ENCODE measurements around the gene C13orf46.
"Not testable (repeated sequence)": the region's sequence is repeated elsewhere in the genome, so short reads cannot be mapped to it uniquely, and the experiment has no call there.

Gene C13orf46

DNA sequence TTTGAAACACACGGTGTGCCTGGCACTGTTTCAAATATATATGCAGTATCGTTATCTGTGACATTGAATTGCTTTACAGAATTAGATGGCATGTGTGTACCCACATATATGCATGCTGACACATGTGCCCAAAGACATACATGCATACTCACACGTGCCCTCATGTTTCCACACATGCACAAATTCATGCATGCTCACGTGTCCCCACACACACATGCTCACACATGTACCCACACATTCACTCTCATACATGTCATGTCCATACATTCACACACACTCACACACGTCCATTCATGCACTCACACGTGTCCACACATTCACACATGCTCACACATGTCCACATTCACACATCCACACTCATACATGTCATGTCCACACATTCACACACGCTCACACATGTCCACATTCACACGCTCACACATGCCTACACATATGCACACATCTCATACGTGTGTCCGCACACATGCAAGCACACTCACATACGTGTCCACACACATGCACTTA is 17.9 kb upstream of the C13orf46 start:
- DNase-seq (ENCODE audit: low spot score), result no peak

DNA sequence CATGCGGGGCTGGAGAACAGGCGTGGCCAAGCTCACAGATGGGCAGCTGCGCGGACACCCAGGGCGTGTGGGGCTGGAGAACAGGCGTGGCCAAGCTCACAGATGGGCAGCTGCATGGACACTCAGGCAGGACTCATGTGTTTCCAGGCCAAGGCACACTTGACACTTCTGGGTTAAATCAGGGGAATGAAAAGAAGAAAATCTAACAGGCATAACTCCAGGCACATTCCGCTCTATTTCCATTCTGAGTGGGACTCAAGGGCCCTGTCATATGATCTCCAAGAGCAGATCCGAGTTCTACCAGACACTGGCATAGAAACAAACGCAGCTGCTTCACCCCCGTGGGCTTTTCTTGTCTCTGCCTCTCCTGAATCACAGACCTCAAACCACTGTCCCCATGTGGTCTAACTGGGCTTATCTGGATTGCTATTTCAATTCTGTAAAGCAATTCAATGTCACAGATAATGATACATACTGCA is 17.4 kb upstream of the C13orf46 start:
- no peak for DNase-seq (ENCODE audit: low spot score)

DNA sequence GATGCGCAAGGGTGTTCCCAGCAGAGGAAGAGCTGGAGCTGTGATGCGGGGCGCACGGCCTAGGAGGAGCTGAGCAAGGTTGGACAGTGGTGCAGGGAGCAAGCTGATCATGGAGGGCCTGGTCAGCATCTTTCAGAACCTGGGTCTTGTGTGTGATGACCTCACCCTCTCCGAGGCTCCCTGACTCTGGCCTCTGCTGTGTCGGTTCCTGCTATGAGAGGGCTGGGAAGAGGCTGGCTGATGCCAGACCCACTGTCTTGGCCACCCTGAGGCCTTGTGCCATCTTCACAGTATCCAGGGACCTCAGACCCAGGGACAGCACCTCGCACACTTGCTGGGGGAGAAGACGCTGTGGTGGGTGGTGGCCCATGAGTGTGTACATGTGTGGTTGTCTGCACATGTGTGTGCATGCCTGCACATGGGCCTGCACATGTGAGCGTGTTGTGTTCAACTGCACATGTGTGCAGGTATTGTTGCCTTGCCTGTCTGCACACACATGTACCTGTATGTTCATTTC is 16.5 kb upstream of the C13orf46 start:
- no peak for DNase-seq (ENCODE audit: low spot score)

DNA sequence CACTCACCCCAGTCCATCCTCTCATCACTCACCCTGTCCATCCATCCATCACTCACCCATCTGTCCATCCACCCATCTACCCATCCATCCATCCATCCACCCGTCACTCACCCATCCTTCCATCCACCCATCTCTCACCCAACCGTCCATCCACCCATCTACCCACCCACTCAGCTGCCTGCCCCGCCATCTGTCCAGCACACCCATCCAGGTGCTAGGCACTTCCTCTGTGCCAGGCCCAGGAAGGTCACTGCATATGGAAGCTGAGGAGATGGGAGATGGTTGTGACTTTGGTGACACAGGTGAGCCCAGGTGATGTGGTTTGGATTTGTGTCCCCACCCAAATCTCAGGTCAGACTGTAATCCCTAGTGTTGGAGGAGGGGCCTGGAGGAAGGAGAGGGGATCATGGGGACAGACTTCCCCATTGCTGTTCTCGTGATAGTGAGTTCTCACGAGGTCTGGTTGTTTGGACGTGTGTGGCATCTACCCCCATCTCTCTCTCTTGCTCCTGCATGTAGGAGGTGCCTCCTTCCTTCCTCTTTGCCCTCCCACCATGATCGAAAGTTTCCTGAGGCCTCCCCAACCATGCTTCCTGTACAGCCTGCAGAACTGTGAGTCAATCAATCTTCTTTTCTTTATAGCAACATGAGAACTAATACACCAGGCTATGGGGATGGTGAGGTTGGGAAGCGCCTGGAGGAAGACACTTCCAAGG is 15.9 kb upstream of the C13orf46 start:
- DNase-seq (ENCODE audit: low spot score), result no peak

DNA sequence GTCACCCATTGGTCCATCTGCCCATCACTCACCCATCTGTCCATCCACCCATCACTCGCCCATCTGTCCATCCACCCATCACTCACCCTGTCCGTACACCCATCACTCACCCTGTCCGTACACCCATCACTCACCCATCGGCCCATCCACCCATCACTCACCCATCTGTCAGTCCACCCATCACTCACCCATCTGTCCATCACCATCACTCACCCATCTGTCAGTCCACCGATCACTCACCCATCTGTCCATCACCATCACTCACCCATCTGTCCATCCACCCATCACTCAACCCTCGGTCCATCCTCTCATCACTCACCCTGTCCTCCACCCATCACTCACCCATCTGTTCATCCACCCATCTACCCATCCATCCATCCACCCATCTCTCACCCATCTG is 15.0 kb upstream of the C13orf46 start:
- not testable (repeated sequence) for DNase-seq (ENCODE audit: low spot score)

DNA sequence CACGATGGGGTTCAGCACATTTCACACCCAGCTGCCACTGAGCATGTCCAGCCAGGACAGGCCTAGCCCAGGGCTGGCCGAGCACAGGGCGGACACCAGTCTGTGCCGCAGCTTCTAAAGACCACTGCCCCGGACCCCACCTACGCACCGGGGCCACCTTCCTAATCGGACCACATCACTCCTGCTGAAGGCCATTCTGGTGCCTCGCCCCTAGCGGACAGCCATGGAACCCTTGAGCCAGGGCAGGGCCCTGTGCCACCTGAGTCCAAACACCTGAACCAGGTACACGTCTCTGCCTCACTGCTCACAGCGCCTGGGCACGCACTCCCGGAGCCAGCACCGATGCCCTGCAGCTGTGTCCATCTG is 8.4 kb upstream of the C13orf46 start:
- DNase-seq (ENCODE audit: low spot score), result no peak

DNA sequence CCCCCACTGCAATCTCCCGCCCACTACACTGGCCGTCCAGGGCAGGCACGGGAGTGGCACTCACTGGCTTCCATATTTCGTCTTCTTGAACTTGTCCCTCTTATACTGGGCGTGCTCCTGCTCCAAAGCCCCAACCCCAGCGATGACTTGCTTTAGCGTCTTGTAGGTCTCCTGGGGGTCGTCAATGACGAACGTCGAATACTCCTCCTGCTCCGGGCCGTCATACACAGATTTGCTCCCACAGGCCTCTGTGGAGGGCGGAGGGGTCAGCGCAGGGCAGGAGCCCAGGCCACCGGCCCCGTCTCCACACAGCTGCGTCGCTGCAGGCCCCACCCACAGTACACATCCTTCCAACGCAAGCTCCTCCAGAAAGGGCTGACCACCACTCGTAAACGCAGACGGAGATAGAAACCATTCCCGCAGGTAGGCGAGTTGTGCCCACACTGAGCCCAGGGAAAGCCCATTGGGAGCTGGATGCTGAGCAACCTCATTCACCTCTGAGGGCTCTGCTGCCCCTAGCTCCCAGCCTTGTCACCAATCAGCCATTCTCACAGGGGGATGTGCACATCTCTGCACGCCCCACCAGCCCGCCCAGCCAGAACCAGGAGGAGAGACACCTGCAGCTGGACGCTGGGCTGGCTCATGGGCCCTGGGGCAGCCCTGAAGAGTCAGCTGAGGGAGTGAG is 7.9 kb upstream of the C13orf46 start:
- DNase-seq (ENCODE audit: low spot score), result no peak

DNA sequence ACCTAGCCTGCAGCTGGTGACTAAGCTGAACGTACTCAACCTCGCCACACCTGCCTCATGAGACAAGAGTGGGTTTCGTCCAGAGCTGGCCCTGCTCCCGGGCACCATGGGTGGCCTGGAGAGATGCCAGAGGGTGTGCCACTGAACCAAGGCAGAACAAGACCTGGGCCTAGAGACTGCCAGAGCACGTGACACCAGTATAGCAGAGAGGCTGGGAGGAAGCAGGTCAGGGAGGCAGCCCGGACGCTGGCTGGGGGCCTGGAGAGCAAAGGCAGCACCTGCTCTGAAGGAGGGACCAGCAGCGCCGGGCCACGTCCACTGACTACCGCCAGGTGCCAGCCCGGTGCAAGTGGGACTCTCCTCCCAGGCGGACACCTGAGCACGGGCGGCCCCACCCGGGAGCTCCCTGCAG is 7.3 kb upstream of the C13orf46 start:
- no peak for DNase-seq (ENCODE audit: low spot score)

DNA sequence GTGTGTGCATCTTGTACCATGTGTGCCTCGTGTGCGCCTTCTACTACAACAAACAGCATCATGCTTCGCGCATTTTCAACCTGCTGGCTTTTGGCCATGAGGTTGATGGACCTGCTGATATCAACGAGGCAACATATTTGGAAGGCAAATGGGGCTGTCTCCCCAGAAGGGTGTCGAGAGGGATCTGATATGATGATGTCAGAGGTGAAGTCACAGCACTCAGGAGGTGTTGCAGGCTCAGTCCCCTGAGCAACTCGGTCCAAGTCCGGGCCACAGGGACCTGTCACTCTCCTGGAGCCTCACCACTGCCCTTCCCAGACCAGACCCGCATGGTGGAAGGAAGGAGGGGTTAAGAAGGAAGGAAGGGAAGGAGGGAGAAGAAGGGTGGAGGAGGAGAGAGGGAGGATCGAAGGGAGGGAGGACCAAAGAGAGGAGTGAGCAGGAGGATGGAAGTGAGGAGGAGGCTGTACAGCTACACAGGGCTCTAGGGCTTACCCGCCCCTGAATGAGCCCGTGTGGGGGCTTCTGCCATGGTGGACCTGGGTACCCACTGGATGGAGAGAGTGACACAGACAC is 6.7 kb upstream of the C13orf46 start:
- no peak for DNase-seq (ENCODE audit: low spot score)

DNA sequence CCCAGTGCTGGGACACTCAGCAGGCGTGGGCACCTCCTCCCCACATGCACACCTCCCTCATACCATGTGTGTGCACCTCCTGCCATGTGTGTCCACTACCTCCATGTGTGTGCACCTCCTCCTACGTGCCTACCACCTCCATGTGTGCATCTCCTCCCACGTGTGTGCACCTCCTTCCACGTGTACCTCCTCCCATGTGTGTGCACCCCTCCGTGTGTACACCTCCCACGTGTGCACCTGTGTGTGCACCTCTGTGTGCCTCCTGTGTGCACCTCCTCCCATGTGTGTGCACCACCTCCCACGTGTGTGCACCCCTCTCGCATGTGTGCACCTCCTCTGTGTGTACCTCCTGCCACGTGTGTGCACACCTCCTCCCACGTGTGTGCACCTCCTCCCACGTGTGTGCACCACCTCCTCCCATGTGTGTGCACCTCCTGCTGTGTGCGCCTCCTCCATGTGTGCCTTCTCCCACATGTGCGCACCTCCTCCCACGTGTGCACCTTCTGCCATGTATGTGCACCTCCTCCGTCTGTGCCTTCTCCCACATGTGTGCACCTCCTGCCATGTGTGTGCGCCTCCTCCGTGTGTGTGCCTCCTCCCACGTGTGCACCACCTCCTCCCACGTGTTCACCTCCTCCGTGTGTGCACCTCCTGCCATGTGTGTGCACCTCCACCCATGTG is 6.1 kb upstream of the C13orf46 start:
- no peak for DNase-seq (ENCODE audit: low spot score)

DNA sequence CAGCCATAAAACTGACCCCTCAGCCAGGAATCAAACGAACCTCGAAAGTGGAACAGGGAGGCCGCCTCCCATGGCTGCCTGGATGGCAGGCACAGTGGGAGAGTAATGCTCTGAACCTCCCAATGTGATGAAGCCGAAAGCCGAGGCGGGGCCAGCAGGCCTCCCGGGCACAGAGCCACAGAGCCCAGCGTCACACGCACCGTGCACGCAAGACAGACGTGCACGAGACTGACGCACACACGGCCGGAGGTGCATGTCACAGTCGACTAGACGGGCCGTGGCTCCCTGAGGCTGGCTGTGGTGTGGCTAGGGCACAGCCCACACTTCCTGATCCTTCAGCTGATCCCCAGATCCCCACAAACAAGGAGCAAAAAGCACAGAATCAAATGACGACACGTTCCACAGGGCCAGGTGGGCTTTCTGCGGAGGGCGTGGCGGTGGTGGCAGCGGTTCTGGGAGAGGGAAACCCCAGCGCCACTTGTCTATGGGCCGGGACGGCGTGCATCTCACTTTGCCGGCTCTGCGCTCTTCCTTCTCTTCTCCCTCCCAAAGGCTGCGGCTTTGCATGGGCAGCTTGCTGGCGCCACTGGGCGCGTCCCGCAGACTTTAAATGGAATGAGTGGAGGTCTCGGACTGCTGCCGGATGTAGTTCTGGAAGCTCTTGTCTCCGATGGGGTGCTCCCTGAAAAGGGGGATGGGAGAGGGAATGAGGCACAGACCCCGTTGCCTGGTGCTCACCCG is 5.0 kb upstream of the C13orf46 start:
- DNase-seq (ENCODE audit: low spot score), result no peak

DNA sequence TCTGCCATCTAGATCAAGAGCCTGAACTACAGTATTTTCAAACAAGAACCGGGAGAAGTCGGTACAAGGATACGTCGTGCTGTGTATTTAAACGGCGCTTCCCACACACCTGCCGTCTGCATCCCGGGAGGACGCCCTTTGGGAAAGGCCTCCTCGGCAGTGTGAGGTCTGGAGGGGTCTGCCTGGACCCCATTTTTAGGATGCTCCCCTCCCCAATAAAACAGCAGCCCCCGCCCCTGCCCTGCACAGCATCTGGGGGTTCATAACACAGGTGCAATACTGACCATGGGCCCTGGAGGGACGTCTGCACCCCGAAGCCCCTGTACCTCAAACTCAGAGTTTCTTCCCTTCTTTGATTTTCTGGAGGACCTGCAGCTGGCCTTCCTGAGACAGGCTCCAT is 4.1 kb upstream of the C13orf46 start:
- no peak for DNase-seq (ENCODE audit: low spot score)

DNA sequence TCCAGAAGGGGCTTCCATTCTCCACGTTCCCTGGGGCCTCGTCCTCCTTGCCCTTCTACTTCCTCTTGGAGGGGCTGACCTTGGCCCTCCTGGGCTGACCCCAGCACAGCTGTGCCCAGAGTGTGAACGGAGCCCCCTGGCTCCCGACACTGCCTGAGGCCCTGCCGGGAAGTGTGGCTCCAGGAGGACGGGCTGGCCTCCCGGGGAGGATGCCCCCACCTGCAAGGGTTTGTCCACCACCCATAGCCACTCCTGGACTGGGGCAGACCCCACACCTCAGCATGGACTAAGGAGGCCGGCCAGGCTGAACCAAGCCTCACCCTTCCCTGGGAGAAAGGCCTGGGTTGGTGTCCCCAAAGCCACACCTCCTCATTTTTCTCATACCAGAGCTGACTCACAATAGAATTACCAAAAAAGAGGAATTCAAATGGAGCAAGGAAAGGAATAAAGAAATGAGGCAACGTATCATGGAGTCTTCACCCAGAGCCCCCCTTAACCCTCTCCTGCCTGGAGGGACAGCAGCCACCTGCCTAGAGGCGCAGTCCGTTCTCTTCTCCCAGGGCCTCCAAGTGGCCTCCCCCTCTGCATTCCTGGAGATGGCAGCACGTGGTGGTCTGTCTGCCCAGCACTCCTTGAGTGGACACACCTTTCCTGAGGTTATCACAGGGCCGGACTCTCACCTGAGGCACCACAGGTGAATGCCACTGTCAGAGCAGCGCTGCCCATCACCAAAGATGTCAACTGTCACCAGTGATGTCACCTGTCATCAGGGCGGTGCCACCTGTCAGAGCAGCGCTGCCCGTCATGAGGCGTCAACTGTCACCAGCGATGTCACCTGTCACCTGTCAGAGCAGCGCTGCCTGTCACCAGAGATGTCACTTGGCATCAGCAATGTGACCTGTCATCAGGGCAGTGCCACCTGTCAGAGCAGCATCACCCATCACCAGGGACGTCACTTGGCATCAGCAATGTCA is 3.1 kb upstream of the C13orf46 start:
- no peak for DNase-seq (ENCODE audit: low spot score)

DNA sequence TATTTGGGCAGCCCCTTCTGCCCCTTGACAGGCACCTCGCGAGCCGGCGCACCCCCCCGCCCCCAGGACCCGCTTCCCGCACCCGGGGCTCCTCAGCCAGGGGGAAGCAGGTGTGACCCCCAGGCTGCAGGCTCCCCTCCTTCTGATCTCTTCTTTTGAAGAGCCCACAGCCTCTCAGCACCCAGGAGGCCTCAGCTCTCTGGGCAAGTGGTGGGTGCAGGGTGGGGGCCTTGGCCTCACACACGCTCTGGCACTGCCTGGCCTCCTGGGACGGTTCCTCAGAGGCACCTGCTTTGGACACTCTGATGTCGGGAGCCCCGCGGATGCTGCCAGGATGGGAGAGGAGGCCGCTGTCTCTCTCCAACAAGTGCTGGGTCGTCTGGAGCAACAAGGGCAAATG is 1.5 kb upstream of the C13orf46 start:
- DNase-seq (ENCODE audit: low spot score), result no peak

DNA sequence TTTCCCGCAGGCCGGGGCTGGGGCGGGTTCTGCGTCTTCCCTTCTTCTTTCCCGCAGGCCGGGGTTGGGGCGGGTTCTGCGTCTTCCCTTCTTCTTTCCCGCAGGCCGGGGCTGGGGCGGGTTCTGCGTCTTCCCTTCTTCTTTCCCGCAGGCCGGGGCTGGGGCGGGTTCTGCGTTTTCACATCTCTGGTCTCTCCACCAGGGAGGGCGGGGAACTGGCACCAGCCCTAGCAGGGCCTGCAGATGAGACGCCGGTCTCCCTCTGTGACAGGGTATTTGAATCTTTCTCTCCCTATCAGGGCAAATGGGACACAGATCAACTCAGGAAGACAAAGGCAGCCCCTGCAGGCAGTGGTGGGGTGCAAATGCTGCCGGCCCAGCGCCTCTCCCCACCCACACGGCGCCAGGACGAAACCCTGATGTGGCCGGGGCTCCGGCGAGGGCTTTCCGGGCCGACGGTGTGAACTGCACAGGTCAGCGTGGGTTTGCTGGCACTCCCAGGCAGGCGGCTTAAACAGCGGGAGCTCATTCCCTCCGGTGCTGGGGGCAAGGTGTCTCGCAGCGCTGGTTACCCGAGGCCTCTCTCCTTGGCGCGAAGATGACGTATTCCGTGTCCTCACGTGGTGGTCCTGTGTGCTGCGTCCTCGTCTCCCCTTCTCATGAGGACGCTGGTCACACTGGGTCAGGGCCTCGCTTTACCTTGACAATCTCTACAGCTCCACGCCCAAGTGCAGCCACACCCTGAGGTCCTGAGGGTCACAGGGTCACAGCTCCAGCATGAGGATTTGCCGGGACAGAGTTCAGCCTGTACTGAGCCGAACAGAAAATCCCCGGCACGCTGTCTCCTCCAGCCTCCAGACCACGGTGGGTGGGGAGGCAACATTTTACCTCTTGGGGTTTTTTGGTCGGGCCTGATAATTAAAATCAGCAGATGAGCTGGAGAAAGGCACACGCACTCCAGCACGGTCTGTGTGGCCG is 717 bp upstream of the C13orf46 start:
- DNase-seq (ENCODE audit: low spot score), result no peak

DNA sequence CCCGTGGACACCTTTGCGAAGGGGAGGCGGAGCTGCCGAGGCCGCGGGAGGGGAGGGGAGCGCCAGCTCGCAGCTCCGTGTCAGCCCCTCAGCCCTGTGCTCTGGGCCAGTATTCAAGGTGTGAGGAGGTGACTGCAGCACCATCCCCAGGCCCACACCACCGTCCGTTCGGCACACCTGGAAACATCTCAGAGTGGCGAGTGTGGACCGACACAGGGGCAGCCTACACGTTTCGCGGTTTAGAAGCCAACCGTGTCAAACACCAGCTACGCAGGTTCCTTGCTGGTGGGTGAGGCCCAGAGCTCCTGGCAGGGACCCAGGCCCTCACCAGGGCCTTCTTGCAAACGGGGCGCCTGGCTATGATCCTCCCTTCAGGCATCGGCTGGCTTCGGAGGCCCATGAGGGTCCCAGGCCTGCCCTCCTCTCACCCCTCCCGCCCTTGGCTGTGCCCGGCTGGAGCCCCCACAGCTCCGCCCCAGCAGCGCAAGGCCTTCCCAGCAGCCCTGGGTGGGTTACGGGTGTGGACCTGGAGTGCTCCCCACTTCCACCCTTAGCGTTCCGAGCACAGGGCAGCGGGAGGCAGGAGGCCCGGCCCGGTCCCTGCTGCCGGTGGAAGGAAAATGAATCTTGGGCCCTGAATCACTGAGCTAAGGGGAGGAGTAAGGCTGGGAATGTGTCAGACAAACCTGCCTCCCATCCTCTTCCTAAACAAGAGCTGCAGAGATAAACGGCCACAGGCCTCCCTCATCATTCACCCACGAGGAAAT is 1.2 kb downstream of the C13orf46 start:
- DNase-seq (ENCODE audit: low spot score), result no peak

DNA sequence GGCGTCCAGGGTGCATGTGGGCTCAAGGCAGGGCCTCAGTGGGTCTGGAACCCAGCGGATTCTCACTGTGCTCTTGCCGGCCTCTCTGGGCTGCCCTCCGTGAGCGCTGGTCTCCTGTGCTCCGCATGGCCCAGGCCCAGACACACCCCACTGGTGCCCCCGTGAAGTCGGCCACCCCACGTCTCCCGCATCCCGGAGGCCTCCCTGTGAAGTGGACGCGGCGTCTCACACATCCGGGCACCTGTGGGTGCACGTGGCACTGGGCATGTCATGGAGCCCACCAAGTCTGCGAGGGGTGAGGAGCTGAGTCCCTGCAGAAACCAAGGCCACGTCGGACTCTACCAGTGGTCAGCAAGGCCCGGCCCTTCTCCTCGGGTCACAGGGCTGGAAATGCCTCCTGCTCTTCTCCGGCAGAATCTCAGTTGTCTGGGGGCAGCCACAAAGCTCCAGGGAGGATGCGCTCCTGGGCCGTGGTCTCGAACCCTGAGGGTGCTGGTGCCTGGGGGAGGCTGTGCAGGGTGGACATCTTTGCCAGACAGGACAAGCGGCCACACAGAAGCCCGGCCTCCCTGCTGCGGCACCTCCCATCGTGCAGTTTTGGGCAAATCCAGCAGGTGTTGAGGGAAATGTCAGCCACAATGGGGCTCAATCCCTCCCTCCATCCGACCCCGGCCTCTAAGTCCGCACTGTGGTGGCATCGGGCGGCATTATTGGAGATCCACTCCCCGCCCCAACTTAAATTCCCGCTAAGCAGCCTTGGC is 2.2 kb downstream of the C13orf46 start:
- no peak for DNase-seq (ENCODE audit: low spot score)

All from CD4-positive, alpha-beta T cell treated with Interleukin-15 for 4 hours (primary cell).